Fibroblast of lung (primary cell): ENCODE results near the gene PAPOLA. TPM values are rescaled to one million over a fixed set of nuclear protein-coding genes. Genes with fewer than 3 reads are reported as not detected.

Source experiments
- DNase-seq, 2 donors: peaks; one replicate each; pipeline versions ENCODE4 v3.0.0 to v3.0.0-alpha.2; 2010; ENCODE audit warnings: low read depth in 2 of 2
- H2AFZ ChIP-seq: 2 replicates; pipeline ENCODE4 v1.5.1; 2012; ENCODE audit warnings: low read length, control low read depth, inconsistent platforms
- H3K27ac ChIP-seq: 2 replicates; pipeline ENCODE4 v1.5.1; 2011; ENCODE audit warnings: low read length, control low read depth; ENCODE audit not compliant: insufficient read depth
- H3K27me3 ChIP-seq: 2 replicates; pipeline ENCODE4 v1.5.1; 2011; ENCODE audit warnings: mild to moderate bottlenecking, low read length; ENCODE audit not compliant: control insufficient read depth, insufficient read depth
- H3K36me3 ChIP-seq: 2 replicates; pipeline ENCODE4 v1.5.1; 2011; ENCODE audit warnings: low read length; ENCODE audit not compliant: control insufficient read depth, insufficient read depth
- H3K4me1 ChIP-seq: 2 replicates; pipeline ENCODE4 v1.5.1; 2011; ENCODE audit warnings: low read length; ENCODE audit not compliant: control insufficient read depth, insufficient read depth; ENCODE audit errors: extremely low read depth
- H3K4me2 ChIP-seq: 2 replicates; pipeline ENCODE4 v1.5.1; 2011; ENCODE audit warnings: low read length, control low read depth; ENCODE audit not compliant: insufficient read depth; ENCODE audit errors: extremely low read depth
- H3K4me3 ChIP-seq, 4 experiments: fragments of 200-600 bp in 1 of 4; sonication (generic) in 1 of 4; replicated peaks in 1 of 4; 2 replicates each; pipeline ENCODE4 v1.5.1; 2011 to 2016; ENCODE audit warnings: low read length in 4 of 4, low read depth in 3 of 4, mild to moderate bottlenecking in 3 of 4, control low read depth in 2 of 4, inconsistent platforms in 1 of 4, mixed read lengths in 1 of 4; ENCODE audit not compliant: insufficient read depth in 1 of 4; ENCODE audit errors: control extremely low read depth in 1 of 4
- H3K79me2 ChIP-seq: 2 replicates; pipeline ENCODE4 v1.5.1; 2012; ENCODE audit warnings: mild to moderate bottlenecking, low read length, inconsistent platforms; ENCODE audit not compliant: control insufficient read depth, insufficient read depth
- H3K9ac ChIP-seq: 2 replicates; pipeline ENCODE4 v1.5.1; 2011; ENCODE audit warnings: mild to moderate bottlenecking, low read length, control low read depth; ENCODE audit not compliant: insufficient read depth
- H3K9me3 ChIP-seq: 2 replicates; pipeline ENCODE4 v1.5.1; 2012; ENCODE audit warnings: low read depth, low read length; ENCODE audit not compliant: control insufficient read depth, insufficient read depth
- H4K20me1 ChIP-seq: 2 replicates; pipeline ENCODE4 v1.5.1; 2011; ENCODE audit warnings: low read length; ENCODE audit not compliant: control insufficient read depth, insufficient read depth; ENCODE audit errors: extremely low read depth
- EZH2 ChIP-seq: IDR thresholded peaks from 2 replicates; pipeline ENCODE4 v1.5.1; 2012; ENCODE audit warnings: low read length, control low read depth, mild to moderate bottlenecking; ENCODE audit errors: missing control alignments
- polyA plus RNA-seq, 2 donors: library from polyadenylated mRNA; depleted of rRNA in 1 of 2; stranded (reverse) in 1 of 2; unstranded in 1 of 2; fragments of >200 nt; gene quantifications; 2 replicates each; pipeline ENCODE4 v1.2.1, GENCODE V29; 2011 to 2012; ENCODE audit warnings: missing spikeins in 1 of 2
- total RNA-seq: library from RNA; depleted of rRNA; stranded (reverse); fragments of >200 nt; gene quantifications from 2 replicates; pipeline ENCODE4 v1.2.1, GENCODE V29; 2014
- TF ChIP-seq, protein P1 (sequence below), 2 donors: IDR thresholded peaks in 1 of 2; conservative IDR thresholded peaks in 1 of 2; 1 replicate in 1 of 2; 2 replicates in 1 of 2; pipeline ENCODE4 v1.5.1; 2011 to 2012; ENCODE audit warnings: low read length in 2 of 2, control low read depth in 1 of 2, inconsistent platforms in 1 of 2, low read depth in 1 of 2, mild to moderate bottlenecking in 1 of 2

The PAPOLA gene
- total and polyA plus RNA-seq, 2 donors (not counting 1 experiment from before 2014, with no cell fraction given): 109 to 141 TPM

DNA sequence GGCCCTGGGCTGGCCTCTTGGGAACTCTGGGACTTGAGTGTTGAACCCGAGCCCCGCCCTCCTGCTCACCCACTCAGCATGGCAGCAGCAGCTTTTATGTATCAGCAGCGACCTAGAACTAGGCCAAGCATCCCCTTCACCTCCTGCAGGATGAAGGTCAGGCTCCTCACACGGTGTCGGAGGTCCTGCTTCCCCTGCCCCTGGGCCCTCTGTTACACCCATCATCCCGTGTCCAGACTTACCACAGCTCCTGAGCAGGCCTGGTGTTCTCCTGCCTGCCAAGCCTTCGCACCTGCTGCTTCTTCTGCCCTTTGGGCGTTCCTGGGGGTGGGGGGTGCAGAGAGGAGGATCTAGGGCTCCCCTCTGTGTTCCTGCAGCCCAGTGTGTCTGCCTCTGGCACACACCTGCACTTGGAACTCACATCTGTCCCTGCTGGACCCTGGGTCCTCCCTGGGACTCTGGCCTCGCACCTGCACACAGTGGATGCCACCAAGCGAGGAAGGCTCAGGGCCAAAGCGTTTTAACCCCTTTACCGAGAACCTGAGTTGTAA, 80.3 kb downstream of the PAPOLA start:
- Histone ChIP-seq H3K4me2 (no peak overlapping the region), H3K4me3 (no peak overlapping the region), H3K4me1 (no peaks in the 10 kb centered on the region), H3K27ac (no peak overlapping the region), H3K9me3 (no peaks in the 10 kb centered on the region), H3K27me3 (peaks cover 6% of the 10 kb centered on the region), H3K9ac (no peak overlapping the region), H3K36me3 (no peaks in the 10 kb centered on the region), H2AFZ (no peak overlapping the region), H3K79me2 (no peaks in the 10 kb centered on the region), H4K20me1 (no peaks in the 10 kb centered on the region)
- no peak for TF ChIP-seq EZH2
- TF ChIP-seq, protein P1, sequence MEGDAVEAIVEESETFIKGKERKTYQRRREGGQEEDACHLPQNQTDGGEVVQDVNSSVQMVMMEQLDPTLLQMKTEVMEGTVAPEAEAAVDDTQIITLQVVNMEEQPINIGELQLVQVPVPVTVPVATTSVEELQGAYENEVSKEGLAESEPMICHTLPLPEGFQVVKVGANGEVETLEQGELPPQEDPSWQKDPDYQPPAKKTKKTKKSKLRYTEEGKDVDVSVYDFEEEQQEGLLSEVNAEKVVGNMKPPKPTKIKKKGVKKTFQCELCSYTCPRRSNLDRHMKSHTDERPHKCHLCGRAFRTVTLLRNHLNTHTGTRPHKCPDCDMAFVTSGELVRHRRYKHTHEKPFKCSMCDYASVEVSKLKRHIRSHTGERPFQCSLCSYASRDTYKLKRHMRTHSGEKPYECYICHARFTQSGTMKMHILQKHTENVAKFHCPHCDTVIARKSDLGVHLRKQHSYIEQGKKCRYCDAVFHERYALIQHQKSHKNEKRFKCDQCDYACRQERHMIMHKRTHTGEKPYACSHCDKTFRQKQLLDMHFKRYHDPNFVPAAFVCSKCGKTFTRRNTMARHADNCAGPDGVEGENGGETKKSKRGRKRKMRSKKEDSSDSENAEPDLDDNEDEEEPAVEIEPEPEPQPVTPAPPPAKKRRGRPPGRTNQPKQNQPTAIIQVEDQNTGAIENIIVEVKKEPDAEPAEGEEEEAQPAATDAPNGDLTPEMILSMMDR (conservative IDR thresholded peaks at IDR 0.05 in 1 of 2, IDR thresholded peaks at IDR 0.05 in 1 of 2; ENCODE audit: low read depth in 1 of 2, low read length in 2 of 2): no peak
- no peak for DNase-seq

DNA sequence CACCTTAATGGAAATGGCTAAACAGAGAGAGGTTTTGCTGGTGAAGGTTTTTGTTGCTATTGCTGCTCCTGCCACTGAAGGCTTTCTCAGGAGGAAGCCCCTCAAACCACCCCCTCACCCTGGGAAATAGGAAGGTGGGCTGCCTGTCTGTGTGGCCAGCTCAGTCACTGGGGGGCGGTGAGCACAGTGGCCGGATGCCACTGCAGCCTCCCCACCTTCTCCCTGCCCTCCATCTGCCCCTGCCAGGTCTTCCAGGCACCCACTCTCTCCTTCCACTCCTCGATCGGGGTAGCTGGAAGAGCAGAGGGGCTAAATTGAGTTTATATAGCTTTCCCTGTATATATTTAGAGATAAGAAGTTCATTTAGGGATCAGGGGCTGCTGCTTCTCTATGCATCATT, 80.8 kb downstream of the PAPOLA start:
- Histone ChIP-seq H3K36me3 (no peaks in the 10 kb centered on the region), H3K4me1 (no peaks in the 10 kb centered on the region), H3K27me3 (peaks cover 6% of the 10 kb centered on the region), H3K4me2 (no peak overlapping the region), H3K27ac (no peak overlapping the region), H4K20me1 (no peaks in the 10 kb centered on the region), H3K79me2 (no peaks in the 10 kb centered on the region), H3K9me3 (no peaks in the 10 kb centered on the region), H3K4me3 (no peak overlapping the region), H2AFZ (no peak overlapping the region), H3K9ac (no peak overlapping the region)
- no peak for DNase-seq
- no peak for TF ChIP-seq EZH2
- TF ChIP-seq, protein P1 (conservative IDR thresholded peaks at IDR 0.05 in 1 of 2, IDR thresholded peaks at IDR 0.05 in 1 of 2; ENCODE audit: low read depth in 1 of 2, low read length in 2 of 2): no peak

DNA sequence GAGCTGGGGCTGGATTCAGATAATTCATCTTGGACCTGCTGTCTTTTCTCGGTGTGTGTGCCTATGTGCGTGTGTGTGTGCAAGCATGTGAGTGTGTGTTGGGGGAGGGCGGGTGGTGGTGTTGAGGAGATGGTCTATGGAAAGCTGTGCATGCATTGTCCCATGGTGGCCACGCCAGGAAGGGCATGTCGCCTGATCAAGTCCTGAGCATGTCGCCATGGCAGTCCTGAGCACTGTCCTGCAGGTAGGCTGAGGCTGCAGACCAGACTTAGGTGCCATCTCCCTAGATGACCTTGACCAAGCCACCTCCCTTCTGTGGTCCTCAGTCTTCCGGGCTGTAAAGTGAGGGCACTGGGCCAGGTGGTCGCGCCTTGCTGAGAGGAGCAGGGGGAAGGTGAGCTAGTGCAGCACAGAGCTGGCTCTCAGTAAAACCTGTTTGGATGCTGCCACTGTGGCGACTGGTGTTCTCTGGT, 81.4 kb downstream of the PAPOLA start:
- Histone ChIP-seq H3K79me2 (no peaks in the 10 kb centered on the region), H3K27me3 (peaks cover 6% of the 10 kb centered on the region), H2AFZ (no peak overlapping the region), H3K9me3 (no peaks in the 10 kb centered on the region), H3K36me3 (no peaks in the 10 kb centered on the region), H3K4me1 (no peaks in the 10 kb centered on the region), H3K4me3 (no peak overlapping the region), H3K4me2 (no peak overlapping the region), H4K20me1 (no peaks in the 10 kb centered on the region), H3K9ac (no peak overlapping the region), H3K27ac (no peak overlapping the region)
- DNase-seq: no peak
- TF ChIP-seq, protein P1 (conservative IDR thresholded peaks at IDR 0.05 in 1 of 2, IDR thresholded peaks at IDR 0.05 in 1 of 2; ENCODE audit: low read depth in 1 of 2, low read length in 2 of 2): no peak
- no peak for TF ChIP-seq EZH2
